GM12865 (cell line): Measurements from ENCODE around the gene PRKAR1B.

Source experiments
- DNase-seq: peaks from one replicate; pipeline ENCODE4 v3.0.0; 2010; ENCODE audit warnings: low read depth
- H3K4me3 ChIP-seq: 2 replicates; pipeline ENCODE4 v1.5.1; 2011; ENCODE audit warnings: mild to moderate bottlenecking, low read depth, low read length, control low read depth
- TF ChIP-seq, protein P1 (sequence below): IDR thresholded peaks from 2 replicates; pipeline ENCODE4 v1.5.1; 2011; ENCODE audit warnings: low read length, control low read depth, low read depth, inconsistent platforms; ENCODE audit not compliant: insufficient read depth; ENCODE audit errors: missing control alignments

PRKAR1B gene

DNA sequence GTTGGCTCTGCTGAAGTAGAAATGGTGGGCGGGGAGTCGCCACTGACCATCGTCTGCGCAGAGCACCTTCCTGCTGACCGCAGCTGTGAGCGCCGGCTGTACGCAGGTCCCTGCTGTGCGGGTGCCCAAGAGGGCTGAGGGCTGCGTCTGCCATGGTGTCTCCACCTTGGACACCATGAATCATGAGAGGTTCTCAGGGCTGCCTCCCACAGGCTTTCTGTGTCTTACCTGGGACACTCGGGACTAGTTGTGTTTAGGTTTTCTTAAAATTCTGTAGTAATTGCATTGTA is 44.9 kb upstream of the PRKAR1B start:
- H3K4me3 ChIP-seq: no peak overlapping the region
- DNase-seq: no peak
- TF ChIP-seq, protein P1, sequence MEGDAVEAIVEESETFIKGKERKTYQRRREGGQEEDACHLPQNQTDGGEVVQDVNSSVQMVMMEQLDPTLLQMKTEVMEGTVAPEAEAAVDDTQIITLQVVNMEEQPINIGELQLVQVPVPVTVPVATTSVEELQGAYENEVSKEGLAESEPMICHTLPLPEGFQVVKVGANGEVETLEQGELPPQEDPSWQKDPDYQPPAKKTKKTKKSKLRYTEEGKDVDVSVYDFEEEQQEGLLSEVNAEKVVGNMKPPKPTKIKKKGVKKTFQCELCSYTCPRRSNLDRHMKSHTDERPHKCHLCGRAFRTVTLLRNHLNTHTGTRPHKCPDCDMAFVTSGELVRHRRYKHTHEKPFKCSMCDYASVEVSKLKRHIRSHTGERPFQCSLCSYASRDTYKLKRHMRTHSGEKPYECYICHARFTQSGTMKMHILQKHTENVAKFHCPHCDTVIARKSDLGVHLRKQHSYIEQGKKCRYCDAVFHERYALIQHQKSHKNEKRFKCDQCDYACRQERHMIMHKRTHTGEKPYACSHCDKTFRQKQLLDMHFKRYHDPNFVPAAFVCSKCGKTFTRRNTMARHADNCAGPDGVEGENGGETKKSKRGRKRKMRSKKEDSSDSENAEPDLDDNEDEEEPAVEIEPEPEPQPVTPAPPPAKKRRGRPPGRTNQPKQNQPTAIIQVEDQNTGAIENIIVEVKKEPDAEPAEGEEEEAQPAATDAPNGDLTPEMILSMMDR: no peak

DNA sequence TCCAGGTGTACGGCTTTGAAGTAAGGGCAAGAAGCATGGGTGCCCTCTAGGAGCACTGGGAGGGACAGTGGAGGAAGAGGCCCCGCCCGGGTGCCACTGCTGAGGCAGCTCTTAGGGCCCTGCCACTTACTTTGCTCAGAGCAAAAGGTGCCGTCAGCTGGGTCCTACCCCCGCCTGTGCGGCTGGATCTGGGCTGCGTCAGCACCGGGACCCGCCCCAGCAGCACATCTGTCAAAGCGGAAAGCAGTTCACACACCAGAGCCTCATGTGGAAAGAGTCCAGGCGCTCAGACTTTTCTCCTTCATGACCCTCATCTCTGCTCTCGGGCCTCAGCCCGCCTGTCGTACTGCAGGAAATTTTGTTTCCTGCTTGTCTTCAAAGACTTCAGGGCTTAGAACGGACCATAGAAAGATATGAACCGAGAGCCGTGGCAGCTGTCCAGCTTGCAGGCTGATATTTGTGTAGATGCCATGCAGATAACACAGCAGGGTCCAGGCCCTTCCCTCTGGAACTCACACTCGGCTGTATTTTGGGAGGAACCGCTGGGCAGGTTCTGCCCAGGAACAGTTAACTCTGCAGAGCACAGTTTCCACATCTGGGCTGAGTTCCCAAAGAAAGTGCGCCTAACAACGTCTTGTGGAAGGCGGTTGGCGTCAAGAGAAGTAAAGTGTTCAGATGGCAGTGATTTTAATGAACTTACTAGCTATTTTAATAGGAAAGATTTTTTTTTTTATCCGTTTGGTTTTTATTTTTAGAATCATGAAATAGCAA is 44.3 kb upstream of the PRKAR1B start:
- TF ChIP-seq, protein P1: no peak
- DNase-seq: no peak

DNA sequence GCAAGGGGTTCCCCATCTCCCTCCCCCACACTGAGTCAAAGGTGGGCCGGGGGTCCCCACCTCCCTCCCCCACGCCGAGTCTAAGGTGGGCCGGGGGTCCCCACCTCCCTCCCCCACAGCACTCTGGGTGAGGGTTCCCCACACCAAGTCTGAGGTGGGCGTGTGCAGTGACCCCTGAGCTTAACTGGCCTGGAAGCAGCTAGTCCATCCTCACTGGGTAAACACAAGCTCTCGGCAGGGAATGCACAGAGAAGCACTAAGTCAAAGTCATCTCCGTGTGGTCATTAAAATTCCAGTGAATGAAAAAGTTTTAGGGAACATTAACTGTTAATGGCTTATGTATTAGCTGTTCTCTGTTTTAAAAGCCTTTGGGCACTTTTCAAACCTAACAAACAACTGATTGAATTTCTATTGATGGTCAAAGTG is 43.7 kb upstream of the PRKAR1B start:
- TF ChIP-seq, protein P1: no peak
- DNase-seq: no peak
- no peak overlapping the region for H3K4me3 ChIP-seq

More for the DNA sequence above, 44.3 kb upstream of the PRKAR1B start:
- H3K4me3 ChIP-seq: no peak overlapping the region

DNA sequence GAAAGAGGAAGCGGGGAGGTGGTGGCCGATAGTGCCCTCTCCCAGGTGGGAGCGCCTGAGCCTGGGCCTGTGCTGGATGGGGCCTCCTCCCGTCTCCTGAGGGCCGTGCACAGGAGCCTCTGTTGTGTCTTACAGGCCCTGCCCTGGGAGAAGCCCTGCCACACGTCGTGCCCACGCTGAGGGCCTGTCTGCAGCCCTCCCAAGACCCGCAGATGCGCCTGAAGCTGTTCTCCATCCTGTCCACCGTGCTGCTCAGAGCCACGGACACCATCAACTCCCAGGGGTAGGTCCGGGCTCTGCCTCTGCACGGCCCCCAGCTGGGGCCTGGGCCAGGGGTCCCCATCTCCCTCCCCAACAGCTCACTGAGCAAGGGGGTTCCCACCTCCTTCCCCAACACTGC is 43.3 kb upstream of the PRKAR1B start:
- no peak for DNase-seq
- TF ChIP-seq, protein P1: no peak
- H3K4me3 ChIP-seq: no peak overlapping the region

DNA sequence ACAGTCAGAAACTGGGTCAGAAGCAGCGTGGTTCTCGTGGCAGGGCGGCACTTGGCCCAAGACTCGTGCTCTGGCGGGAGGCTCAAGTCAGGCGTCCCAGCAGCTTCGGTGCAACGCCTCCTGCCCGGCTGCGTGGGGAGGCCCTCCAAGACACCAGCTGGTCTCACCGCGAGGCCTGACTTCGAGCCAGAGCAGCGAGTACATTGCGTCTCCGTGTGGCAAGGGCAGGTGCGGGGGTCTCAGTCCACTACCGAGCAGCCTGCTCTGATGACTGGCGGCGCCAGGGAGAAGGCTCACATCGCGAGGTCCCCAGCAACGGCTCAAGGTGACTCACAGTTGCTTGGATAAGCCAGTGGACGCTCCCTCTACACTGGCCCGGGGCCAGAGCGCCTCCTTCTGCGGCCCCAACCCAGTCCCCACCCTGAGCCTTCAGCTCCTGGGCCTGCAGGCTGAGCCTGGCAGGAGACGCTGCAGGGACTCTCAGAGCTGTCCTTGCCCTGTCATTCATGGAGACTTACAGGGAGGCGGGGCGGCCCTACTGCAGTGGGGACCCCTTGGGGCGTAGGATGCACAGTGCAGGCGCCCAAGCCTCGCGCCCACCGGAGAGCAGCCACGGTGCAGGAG is 41.9 kb upstream of the PRKAR1B start:
- DNase-seq: no peak
- TF ChIP-seq, protein P1: no peak
- H3K4me3 ChIP-seq: no peak overlapping the region

DNA sequence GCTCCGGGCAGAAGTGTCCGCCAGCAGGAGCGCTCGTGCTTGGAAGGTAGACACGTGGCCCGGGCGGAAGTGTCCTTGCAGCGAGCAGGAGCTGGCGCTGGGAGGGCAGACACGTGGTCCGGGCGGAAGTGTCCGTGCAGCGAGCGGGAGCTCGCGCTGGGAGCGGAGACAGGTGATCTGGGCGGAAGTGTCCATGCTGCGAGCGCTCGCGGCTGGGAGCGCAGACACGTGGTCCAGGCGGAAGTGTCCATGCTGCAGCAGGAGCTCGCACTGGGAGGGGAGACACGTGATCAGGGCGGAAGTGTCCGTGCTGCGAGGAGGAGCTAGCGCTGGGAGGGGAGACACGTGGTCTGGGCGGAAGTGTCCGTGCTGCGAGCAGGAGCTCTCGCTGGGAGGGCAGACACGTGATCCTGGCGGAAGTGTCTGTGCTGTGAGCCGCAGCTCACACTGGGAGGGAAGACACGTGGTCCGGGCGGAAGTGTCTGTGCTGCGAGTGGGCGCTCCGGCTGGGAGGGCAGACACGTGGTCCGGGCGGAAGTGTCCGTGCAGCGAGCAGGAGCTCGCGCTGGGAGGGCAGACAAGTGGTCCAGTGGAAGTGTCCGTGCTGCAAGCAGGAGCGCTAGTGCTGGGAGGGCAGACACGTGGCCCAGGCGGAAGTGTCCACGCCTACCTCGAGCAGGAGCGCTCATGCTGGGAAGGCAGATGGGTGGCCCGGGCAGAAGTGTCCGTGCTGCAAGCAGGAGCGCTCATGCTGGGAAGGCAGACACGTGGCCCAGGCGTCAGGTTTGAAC is 41.1 kb upstream of the PRKAR1B start:
- H3K4me3 ChIP-seq: no peak overlapping the region
- TF ChIP-seq, protein P1: no peak
- DNase-seq: no peak
